Activated CD4-positive, alpha-beta memory T cell treated with anti-CD3 and anti-CD28 coated beads, Interleukin-2, amount 10 ng/mL, durations not matched to agents 7 days and 5 days (primary cell): ENCODE measurements around the gene TMEM35A. TPM values are rescaled to one million over a fixed set of nuclear protein-coding genes. Genes with fewer than 3 reads are reported as not detected.

ENCODE experiments used
- CTCF ChIA-PET: fragments of 350-600 bp; sonication (Branson Sonifier 250); formaldehyde crosslinking; loops from one replicate; lab custom pipeline; 2021; ENCODE audit warnings: antibody characterized with exemption, inconsistent platforms; lab: Charles Lee
- POLR2A ChIA-PET: fragments of 350-600 bp; sonication (Branson Sonifier 250); formaldehyde crosslinking; loops from one replicate; lab custom pipeline; 2021; ENCODE audit warnings: antibody characterized with exemption; lab: Charles Lee
- DNase-seq: peaks from one replicate; pipeline ENCODE4 v3.0.0-alpha.2; 2020
- H3K27ac Mint-ChIP-seq: one replicate; pipeline ENCODE4 v1.8.0; 2021; ENCODE audit warnings: mild to moderate bottlenecking, mixed read lengths
- H3K27me3 Mint-ChIP-seq: one replicate; pipeline ENCODE4 v1.8.0; 2021; ENCODE audit warnings: mixed read lengths
- H3K36me3 Mint-ChIP-seq: one replicate; pipeline ENCODE4 v1.8.0; 2021; ENCODE audit warnings: low read depth, mixed read lengths
- H3K4me1 Mint-ChIP-seq: one replicate; pipeline ENCODE4 v1.8.0; 2021; ENCODE audit warnings: mixed read lengths
- H3K4me3 Mint-ChIP-seq: one replicate; pipeline ENCODE4 v1.8.0; 2021; ENCODE audit warnings: mild to moderate bottlenecking, mixed read lengths
- H3K9me3 Mint-ChIP-seq: one replicate; pipeline ENCODE4 v1.8.0; 2021; ENCODE audit warnings: mixed read lengths
- total RNA-seq, 2 experiments: library from RNA; stranded (reverse); gene quantifications; one replicate each; pipeline ENCODE4 v1.2.3, GENCODE V29; 2021

The TMEM35A gene
- total RNA-seq, 2 experiments from 2014 or later = not detected

DNA sequence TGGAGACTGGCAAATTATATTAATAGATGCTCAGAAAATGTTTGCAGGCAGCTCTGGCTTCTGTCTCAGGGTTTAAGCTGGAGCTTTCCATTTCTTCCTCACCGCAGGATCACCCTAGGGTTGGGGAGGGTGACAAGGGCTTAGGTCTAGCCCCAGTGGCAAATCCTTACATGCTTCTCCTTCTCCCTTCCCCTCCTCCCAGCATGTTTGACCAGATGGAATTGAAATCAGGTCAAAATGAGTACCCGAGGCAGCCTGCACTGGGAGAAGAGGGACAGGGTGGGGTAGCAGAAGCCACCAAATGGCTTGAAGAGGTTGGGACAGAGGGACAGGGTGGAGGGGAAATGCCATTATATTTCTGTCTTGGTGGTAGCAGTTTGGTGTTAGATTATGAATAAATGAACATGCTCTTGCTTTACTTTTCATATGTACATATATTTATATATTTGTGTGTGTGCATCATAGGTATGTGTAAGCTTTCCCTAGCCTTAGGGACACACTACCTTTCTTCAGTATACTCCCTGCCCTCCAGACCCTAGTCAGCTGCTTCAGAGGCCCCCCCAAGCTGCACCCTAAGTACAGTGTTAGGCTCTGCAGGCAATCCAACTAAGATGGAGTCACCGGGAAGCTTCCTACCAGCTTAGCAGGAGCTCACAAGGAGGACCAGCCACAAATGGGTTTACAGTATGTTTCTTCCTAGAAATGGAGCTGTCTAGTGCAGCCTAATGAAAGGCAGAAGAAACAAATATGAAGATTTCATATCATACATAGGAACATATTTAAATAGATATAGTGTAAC, 1.8 kb downstream of the TMEM35A start:
- H3K27me3 Mint-ChIP-seq = peaks cover 17% of the 10 kb centered on the region
- H3K9me3 Mint-ChIP-seq = no peaks in the 10 kb centered on the region

DNA sequence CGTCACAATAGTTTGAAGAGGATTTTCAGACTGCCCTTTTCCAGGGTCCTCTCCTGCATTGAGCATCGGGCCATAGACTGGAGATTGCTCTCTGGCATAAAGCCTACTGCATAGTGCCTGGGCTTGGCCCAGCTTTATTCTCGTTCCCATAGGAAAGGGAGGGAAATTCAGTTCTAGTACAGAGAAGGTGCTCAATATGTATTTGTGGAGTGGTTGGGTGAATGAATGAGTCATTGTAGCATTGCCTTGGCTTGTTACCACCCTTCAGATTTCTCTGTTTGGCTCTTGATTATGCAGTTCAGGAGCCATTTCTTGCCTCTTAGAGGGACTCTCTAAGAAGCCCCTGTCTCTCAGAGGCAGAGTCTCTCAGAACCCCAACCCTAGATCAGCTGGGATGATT, 2.6 kb downstream of the TMEM35A start:
- Mint-ChIP-seq H3K27ac (no peak overlapping the region), H3K4me3 (no peak overlapping the region), H3K27me3 (peaks cover 17% of the 10 kb centered on the region), H3K9me3 (no peaks in the 10 kb centered on the region), H3K36me3 (no peaks in the 10 kb centered on the region), H3K4me1 (no peaks in the 10 kb centered on the region)
- ChIA-PET POLR2A (no interaction called here), CTCF (no interaction called here)
- DNase-seq = no peak

More for the DNA sequence above, 1.8 kb downstream of the TMEM35A start:
- DNase-seq = no peak
- CTCF ChIA-PET = no interaction called here
- H3K27ac Mint-ChIP-seq = no peak overlapping the region
- H3K36me3 Mint-ChIP-seq = no peaks in the 10 kb centered on the region
- H3K4me3 Mint-ChIP-seq = no peak overlapping the region
- POLR2A ChIA-PET = interaction anchor here (1.6 kb wide), 1 partner anchor 17 kb away, joined by 6 read pairs; the partner anchor contains the start of gene CENPI
- no peaks in the 10 kb centered on the region for H3K4me1 Mint-ChIP-seq

GRCh38 chrX:101091817-101092216, 13.1 kb downstream of the TMEM35A start:
- H3K27me3 Mint-ChIP-seq = peaks cover 2% of the 10 kb centered on the region
- H3K4me3 Mint-ChIP-seq = no peak overlapping the region
- no peaks in the 10 kb centered on the region for H3K9me3 Mint-ChIP-seq
- DNase-seq = no peak
- H3K27ac Mint-ChIP-seq = no peak overlapping the region
- CTCF ChIA-PET = no interaction called here
- H3K36me3 Mint-ChIP-seq = no peaks in the 10 kb centered on the region
- peaks cover 2% of the 10 kb centered on the region for H3K4me1 Mint-ChIP-seq
- POLR2A ChIA-PET = no interaction called here

- H3K4me3 Mint-ChIP-seq = peak within 1 kb of the TSS; percentile 93
- ChIA-PET POLR2A (interaction anchor here (0.6 to 1.9 kb wide), 6 partner anchors 14 to 269 kb away, joined by 3 to 12 read pairs (median 3); no protein-coding TSS in a partner anchor), CTCF (interaction anchor here (1.0 to 1.4 kb wide), 2 partner anchors 42 to 48 kb away, joined by 3 to 9 read pairs; no protein-coding TSS in a partner anchor)
- peaks cover 40% of the 10 kb centered on the region for H3K4me1 Mint-ChIP-seq
- peaks cover 27% of the 10 kb centered on the region for H3K36me3 Mint-ChIP-seq
- peak; percentile 93 for DNase-seq
- H3K27ac Mint-ChIP-seq = peak within 1 kb of the TSS; percentile 77
- no peaks in the 10 kb centered on the region for H3K9me3 Mint-ChIP-seq
- H3K27me3 Mint-ChIP-seq = no peaks in the 10 kb centered on the region
Measured at GRCh38 chrX:101097546-101098453, 19.1 kb downstream of the TMEM35A start, which contains the start of gene CENPI. Gene CENPI (plus strand): TSS chrX:101098204. CDS start chrX:101101071, 2,867 bp downstream.

DNA sequence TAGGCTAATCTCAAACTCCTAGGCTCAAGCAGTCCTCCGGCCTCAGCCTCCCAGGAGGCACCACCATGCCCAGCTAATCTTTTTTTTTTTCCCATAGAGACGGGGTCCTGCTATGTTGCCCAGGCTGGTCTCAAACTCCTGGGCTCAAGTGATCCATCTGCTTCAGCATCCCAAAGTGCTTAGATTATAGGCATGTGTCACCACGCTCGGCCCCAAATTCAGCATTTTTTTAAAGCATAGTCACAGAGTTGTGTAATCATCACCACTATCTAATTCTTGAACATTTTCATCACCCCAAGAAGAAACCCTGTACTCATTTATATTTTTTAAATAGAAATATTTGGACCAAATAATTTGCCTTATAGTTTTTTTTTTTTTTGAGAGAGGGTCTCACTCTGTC, 29.6 kb downstream of the TMEM35A start:
- POLR2A ChIA-PET = no interaction called here
- H3K27me3 Mint-ChIP-seq = no peaks in the 10 kb centered on the region
- DNase-seq = no peak
- H3K36me3 Mint-ChIP-seq = peaks cover 30% of the 10 kb centered on the region
- H3K9me3 Mint-ChIP-seq = no peaks in the 10 kb centered on the region
- H3K4me3 Mint-ChIP-seq = no peak overlapping the region
- peaks cover 3% of the 10 kb centered on the region for H3K4me1 Mint-ChIP-seq
- CTCF ChIA-PET = no interaction called here
- no peak overlapping the region for H3K27ac Mint-ChIP-seq

DNA sequence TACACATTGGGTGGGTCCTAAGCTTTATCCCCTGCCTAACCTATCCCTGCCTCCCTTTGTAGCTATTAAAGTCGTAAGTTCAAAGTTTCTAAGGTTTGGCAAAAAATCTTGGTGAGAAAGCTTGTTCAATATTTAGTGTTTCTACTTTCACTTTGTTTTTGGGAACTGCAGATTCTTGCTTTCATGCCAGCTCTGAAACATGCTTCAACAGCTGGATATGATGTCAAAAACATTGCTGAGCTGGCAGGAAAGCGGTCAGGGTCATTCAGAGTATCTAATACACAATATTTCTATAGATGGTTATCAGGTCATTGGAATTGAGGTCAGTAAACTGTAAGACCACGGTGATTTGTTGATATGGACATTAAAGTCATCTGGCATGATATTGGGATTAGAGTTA, 39.0 kb downstream of the TMEM35A start:
- Mint-ChIP-seq H3K27ac (no peak overlapping the region), H3K4me3 (no peak overlapping the region), H3K27me3 (no peaks in the 10 kb centered on the region), H3K4me1 (no peaks in the 10 kb centered on the region), H3K9me3 (no peaks in the 10 kb centered on the region), H3K36me3 (peaks cover 39% of the 10 kb centered on the region)
- ChIA-PET POLR2A (interaction anchor here (1.1 kb wide), 1 partner anchor 20 kb away, joined by 3 read pairs; the partner anchor contains the start of gene CENPI), CTCF (interaction anchor here (0.5 kb wide), 1 partner anchor 447 kb away, joined by 4 read pairs; no protein-coding TSS in a partner anchor)
- no peak for DNase-seq

- DNase-seq = no peak
- Mint-ChIP-seq H3K4me3 (no peak overlapping the region), H3K27ac (no peak overlapping the region), H3K27me3 (no peaks in the 10 kb centered on the region), H3K36me3 (peaks cover 50% of the 10 kb centered on the region), H3K9me3 (no peaks in the 10 kb centered on the region), H3K4me1 (no peaks in the 10 kb centered on the region)
- CTCF ChIA-PET = no interaction called here
- POLR2A ChIA-PET = no interaction called here
Measured at GRCh38 chrX:101136235-101136634, 57.6 kb downstream of the TMEM35A start.

Other genes with a start within 250 kb of the TMEM35A start
- gene NOX1, start 204.5 kb upstream of the TMEM35A start, total RNA-seq = not detected
- gene XKRX, start 150.0 kb upstream of the TMEM35A start, total RNA-seq = under 1 TPM; 0.15 to 0.35 TPM
- not detected for gene ARL13A, start 109.2 kb upstream of the TMEM35A start, total RNA-seq
- gene TRMT2B, start 26.8 kb upstream of the TMEM35A start, total RNA-seq = 10 to 100 TPM; 21.1 to 24.0 TPM
- 10 to 100 TPM; 25.0 to 25.9 TPM for gene CENPI, start 19.3 kb downstream of the TMEM35A start, total RNA-seq
- under 1 TPM; 0.78 to 0.88 TPM for gene DRP2, start 140.9 kb downstream of the TMEM35A start, total RNA-seq
- not detected for gene TAF7L, start 212.5 kb downstream of the TMEM35A start, total RNA-seq